HEK293 (cell line): ENCODE data around the gene PDE4A.

ENCODE experiments used
- CTCF ChIA-PET: fragments of 350-600 bp; formaldehyde crosslinking; extraction: SDS; loops from one replicate; lab custom pipeline; 2021; ENCODE audit warnings: antibody characterized with exemption; lab: Yijun Ruan, JAX
- POLR2A ChIA-PET: fragments of 300-600 bp; formaldehyde crosslinking; extraction: SDS; loops from one replicate; lab custom pipeline; 2020; ENCODE audit warnings: antibody characterized with exemption, inconsistent platforms; lab: Yijun Ruan, JAX
- H3K27ac ChIP-seq: fragments of 200-500 bp; sonication (Bioruptor generic); 2 replicates; pipeline ENCODE4 v1.5.1; 2014; ENCODE audit warnings: low read depth, low read length, control low read depth, inconsistent platforms; ENCODE audit errors: extremely low read depth
- H3K36me3 ChIP-seq, 2 experiments: fragments of 200-500 bp in 1 of 2; sonication (Bioruptor generic) in 1 of 2; 1 replicate in 1 of 2; 2 replicates in 1 of 2; pipeline ENCODE4 v1.5.1; 2014 to 2017; ENCODE audit warnings: inconsistent platforms in 2 of 2, low read length in 2 of 2; ENCODE audit not compliant: control insufficient read depth in 2 of 2, insufficient read depth in 1 of 2
- H3K4me1 ChIP-seq: fragments of 200-500 bp; sonication (Bioruptor generic); 2 replicates; pipeline ENCODE4 v1.5.1; 2014; ENCODE audit warnings: mild to moderate bottlenecking, low read length, inconsistent platforms; ENCODE audit not compliant: control insufficient read depth, insufficient read depth
- H3K4me3 ChIP-seq: 2 replicates; pipeline ENCODE4 v1.5.1; 2011; ENCODE audit warnings: low read depth, mild to moderate bottlenecking, control low read depth, low read length, moderate library complexity
- H3K9me3 ChIP-seq: fragments of 200-500 bp; sonication (Bioruptor generic); 2 replicates; pipeline ENCODE4 v1.5.1; 2014; ENCODE audit warnings: low read depth, low read length, inconsistent platforms; ENCODE audit not compliant: control insufficient read depth, insufficient read depth
- EGR2 ChIP-seq: fragments of 450-650 bp; formaldehyde crosslinking; IDR thresholded peaks from 2 replicates; pipeline ENCODE4 v1.5.1; 2016; ENCODE audit warnings: low read depth, missing biosample characterization, missing genetic modification characterization
- GLIS1 ChIP-seq: fragments of 450-650 bp; formaldehyde crosslinking; IDR thresholded peaks from 2 replicates; pipeline ENCODE4 v1.5.1; 2016; ENCODE audit warnings: missing biosample characterization, missing genetic modification characterization
- HOXD13 ChIP-seq: sonication (generic); formaldehyde crosslinking; IDR thresholded peaks from 2 replicates; pipeline ENCODE4 v1.8.0; 2022; ENCODE audit warnings: missing genetic modification reagents, borderline replicate concordance
- KLF1 ChIP-seq: fragments of 450-650 bp; formaldehyde crosslinking; IDR thresholded peaks from 2 replicates; pipeline ENCODE4 v1.5.1; 2016; ENCODE audit warnings: missing biosample characterization, missing genetic modification characterization
- KLF10 ChIP-seq: fragments of 450-650 bp; IDR thresholded peaks from 2 replicates; pipeline ENCODE4 v1.5.1; 2018; ENCODE audit warnings: missing biosample characterization, mild to moderate bottlenecking, missing genetic modification characterization
- KLF7 ChIP-seq: fragments of 450-650 bp; formaldehyde crosslinking; IDR thresholded peaks from 2 replicates; pipeline ENCODE4 v1.5.1; 2016; ENCODE audit warnings: missing biosample characterization, missing genetic modification characterization, borderline replicate concordance
- KLF8 ChIP-seq: fragments of 450-650 bp; formaldehyde crosslinking; IDR thresholded peaks from 2 replicates; pipeline ENCODE4 v1.5.1; 2016; ENCODE audit warnings: missing biosample characterization, missing genetic modification characterization
- SCRT1 ChIP-seq: fragments of 450-650 bp; formaldehyde crosslinking; IDR thresholded peaks from 2 replicates; pipeline ENCODE4 v1.5.1; 2016; ENCODE audit warnings: missing biosample characterization, missing genetic modification characterization, borderline replicate concordance
- SP3 ChIP-seq: fragments of 450-650 bp; formaldehyde crosslinking; IDR thresholded peaks from 2 replicates; pipeline ENCODE4 v1.5.1; 2016; ENCODE audit warnings: missing biosample characterization, missing genetic modification characterization
- ZBTB1 ChIP-seq: fragments of 450-650 bp; formaldehyde crosslinking; IDR thresholded peaks from 2 replicates; pipeline ENCODE4 v1.5.1; 2016; ENCODE audit warnings: missing biosample characterization, missing genetic modification characterization
- ZBTB7A ChIP-seq: fragments of 450-650 bp; formaldehyde crosslinking; IDR thresholded peaks from 2 replicates; pipeline ENCODE4 v1.5.1; 2016; ENCODE audit warnings: low read depth, missing biosample characterization, missing genetic modification characterization
- ZFHX2 ChIP-seq: fragments of 450-650 bp; formaldehyde crosslinking; conservative IDR thresholded peaks from 2 replicates; pipeline ENCODE4 v1.5.1; 2016; ENCODE audit warnings: missing biosample characterization, missing genetic modification characterization
- ZIC2 ChIP-seq: fragments of 450-650 bp; formaldehyde crosslinking; IDR thresholded peaks from 2 replicates; pipeline ENCODE4 v1.5.1; 2016; ENCODE audit warnings: missing biosample characterization, missing genetic modification characterization
- ZNF221 ChIP-seq: fragments of 450-650 bp; formaldehyde crosslinking; IDR thresholded peaks from 2 replicates; pipeline ENCODE4 v1.5.1; 2017; ENCODE audit warnings: missing biosample characterization, missing genetic modification characterization, borderline replicate concordance
- ZNF248 ChIP-seq: fragments of 450-650 bp; formaldehyde crosslinking; IDR thresholded peaks from 2 replicates; pipeline ENCODE4 v1.5.1; 2017; ENCODE audit warnings: missing biosample characterization, missing genetic modification characterization
- ZNF324 ChIP-seq: fragments of 450-650 bp; formaldehyde crosslinking; IDR thresholded peaks from 2 replicates; pipeline ENCODE4 v1.5.1; 2016; ENCODE audit warnings: missing biosample characterization, missing genetic modification characterization
- ZNF501 ChIP-seq: fragments of 450-650 bp; formaldehyde crosslinking; IDR thresholded peaks from 2 replicates; pipeline ENCODE4 v1.5.1; 2016; ENCODE audit warnings: missing biosample characterization, missing genetic modification characterization
- ZNF514 ChIP-seq: fragments of 450-650 bp; formaldehyde crosslinking; IDR thresholded peaks from 2 replicates; pipeline ENCODE4 v1.5.1; 2016; ENCODE audit warnings: missing biosample characterization, missing genetic modification characterization
- ZNF544 ChIP-seq: fragments of 450-650 bp; formaldehyde crosslinking; IDR thresholded peaks from 2 replicates; pipeline ENCODE4 v1.5.0; 2017; ENCODE audit warnings: missing biosample characterization, missing genetic modification characterization
- ZNF548 ChIP-seq: fragments of 450-650 bp; formaldehyde crosslinking; IDR thresholded peaks from 2 replicates; pipeline ENCODE4 v1.5.1; 2016; ENCODE audit warnings: missing biosample characterization, missing genetic modification characterization
- ZNF549 ChIP-seq: fragments of 450-650 bp; IDR thresholded peaks from 2 replicates; pipeline ENCODE4 v1.5.1; 2018; ENCODE audit warnings: missing biosample characterization, missing genetic modification characterization, mild to moderate bottlenecking, inconsistent platforms, moderate library complexity
- ZNF596 ChIP-seq: fragments of 450-650 bp; IDR thresholded peaks from 2 replicates; pipeline ENCODE4 v1.5.0; 2018; ENCODE audit warnings: missing biosample characterization, mild to moderate bottlenecking, missing genetic modification characterization, moderate library complexity
- ZNF623 ChIP-seq: fragments of 450-650 bp; formaldehyde crosslinking; IDR thresholded peaks from 2 replicates; pipeline ENCODE4 v1.5.1; 2016; ENCODE audit warnings: missing biosample characterization, missing genetic modification characterization
- ZSCAN16 ChIP-seq: fragments of 450-650 bp; formaldehyde crosslinking; IDR thresholded peaks from 2 replicates; pipeline ENCODE4 v1.5.1; 2016; ENCODE audit warnings: missing biosample characterization, missing genetic modification characterization
- TF ChIP-seq, protein P1 (sequence below): fragments of 450-650 bp; formaldehyde crosslinking; IDR thresholded peaks from 2 replicates; pipeline ENCODE4 v1.5.1; 2016; ENCODE audit warnings: missing biosample characterization, missing genetic modification characterization
- TF ChIP-seq, protein P2 (sequence below): fragments of 450-650 bp; formaldehyde crosslinking; IDR thresholded peaks from 2 replicates; pipeline ENCODE4 v1.5.1; 2016; ENCODE audit warnings: missing biosample characterization, missing genetic modification characterization
- TF ChIP-seq, protein P3 (sequence below): fragments of 450-650 bp; formaldehyde crosslinking; IDR thresholded peaks from 2 replicates; pipeline ENCODE4 v1.5.1; 2016; ENCODE audit warnings: missing biosample characterization, missing genetic modification characterization
- TF ChIP-seq, protein P4 (sequence below): fragments of 450-650 bp; formaldehyde crosslinking; IDR thresholded peaks from 2 replicates; pipeline ENCODE4 v1.5.1; 2016; ENCODE audit warnings: missing biosample characterization, missing genetic modification characterization

PDE4A gene

DNA sequence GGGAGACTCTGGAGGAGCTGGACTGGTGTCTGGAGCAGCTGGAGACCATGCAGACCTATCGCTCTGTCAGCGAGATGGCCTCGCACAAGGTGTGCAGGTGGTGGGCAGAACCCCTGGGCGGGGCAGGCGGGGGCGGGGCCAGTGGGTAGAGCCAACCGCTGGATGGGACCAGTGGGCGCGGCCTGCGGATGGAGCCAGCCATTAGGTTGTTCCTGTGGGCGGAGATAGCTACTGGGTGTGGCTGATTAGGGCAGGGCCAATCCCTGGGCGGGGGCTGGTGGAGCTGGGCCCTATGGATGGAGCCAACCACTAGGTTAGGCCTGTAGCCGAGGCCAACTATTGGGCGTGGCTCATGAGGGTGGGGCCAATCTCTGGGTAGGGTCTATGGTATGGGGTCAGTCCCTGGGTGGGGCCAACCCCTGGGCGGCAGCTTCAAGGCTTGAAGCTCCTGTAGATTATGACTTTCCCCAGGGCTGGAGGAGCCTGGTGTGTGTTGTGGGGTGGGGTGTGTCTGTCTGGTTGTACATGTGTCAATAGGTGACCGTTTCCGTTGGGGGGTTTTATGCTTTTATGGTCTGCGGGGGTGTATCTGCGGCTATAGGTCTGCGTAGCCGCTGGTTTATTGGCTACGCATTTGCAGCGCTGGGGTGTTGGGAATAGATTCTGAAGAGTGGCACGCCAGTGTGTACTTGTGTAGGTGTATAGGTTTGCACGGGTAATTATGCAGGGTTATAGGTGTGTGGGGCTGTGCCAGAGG is 30.7 kb downstream of the PDE4A start (continued):
- TF ChIP-seq, protein P1, sequence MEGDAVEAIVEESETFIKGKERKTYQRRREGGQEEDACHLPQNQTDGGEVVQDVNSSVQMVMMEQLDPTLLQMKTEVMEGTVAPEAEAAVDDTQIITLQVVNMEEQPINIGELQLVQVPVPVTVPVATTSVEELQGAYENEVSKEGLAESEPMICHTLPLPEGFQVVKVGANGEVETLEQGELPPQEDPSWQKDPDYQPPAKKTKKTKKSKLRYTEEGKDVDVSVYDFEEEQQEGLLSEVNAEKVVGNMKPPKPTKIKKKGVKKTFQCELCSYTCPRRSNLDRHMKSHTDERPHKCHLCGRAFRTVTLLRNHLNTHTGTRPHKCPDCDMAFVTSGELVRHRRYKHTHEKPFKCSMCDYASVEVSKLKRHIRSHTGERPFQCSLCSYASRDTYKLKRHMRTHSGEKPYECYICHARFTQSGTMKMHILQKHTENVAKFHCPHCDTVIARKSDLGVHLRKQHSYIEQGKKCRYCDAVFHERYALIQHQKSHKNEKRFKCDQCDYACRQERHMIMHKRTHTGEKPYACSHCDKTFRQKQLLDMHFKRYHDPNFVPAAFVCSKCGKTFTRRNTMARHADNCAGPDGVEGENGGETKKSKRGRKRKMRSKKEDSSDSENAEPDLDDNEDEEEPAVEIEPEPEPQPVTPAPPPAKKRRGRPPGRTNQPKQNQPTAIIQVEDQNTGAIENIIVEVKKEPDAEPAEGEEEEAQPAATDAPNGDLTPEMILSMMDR (tag by site-specific recombination): no peak
- TF ChIP-seq EGR2 (tag by site-specific recombination): peak; percentile 37; the same call in 1 of the 2 replicates
- TF ChIP-seq, protein P2, sequence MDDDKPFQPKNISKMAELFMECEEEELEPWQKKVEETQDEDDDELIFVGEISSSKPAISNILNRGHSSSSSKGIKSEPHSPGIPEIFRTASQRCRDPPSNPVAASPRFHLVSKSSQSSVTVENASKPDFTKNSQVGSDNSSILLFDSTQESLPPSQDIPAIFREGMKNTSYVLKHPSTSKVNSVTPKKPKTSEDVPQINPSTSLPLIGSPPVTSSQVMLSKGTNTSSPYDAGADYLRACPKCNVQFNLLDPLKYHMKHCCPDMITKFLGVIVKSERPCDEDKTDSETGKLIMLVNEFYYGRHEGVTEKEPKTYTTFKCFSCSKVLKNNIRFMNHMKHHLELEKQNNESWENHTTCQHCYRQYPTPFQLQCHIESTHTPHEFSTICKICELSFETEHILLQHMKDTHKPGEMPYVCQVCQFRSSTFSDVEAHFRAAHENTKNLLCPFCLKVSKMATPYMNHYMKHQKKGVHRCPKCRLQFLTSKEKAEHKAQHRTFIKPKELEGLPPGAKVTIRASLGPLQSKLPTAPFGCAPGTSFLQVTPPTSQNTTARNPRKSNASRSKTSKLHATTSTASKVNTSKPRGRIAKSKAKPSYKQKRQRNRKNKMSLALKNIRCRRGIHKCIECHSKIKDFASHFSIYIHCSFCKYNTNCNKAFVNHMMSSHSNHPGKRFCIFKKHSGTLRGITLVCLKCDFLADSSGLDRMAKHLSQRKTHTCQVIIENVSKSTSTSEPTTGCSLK (tag by site-specific recombination): no peak
- TF ChIP-seq KLF1 (tag by site-specific recombination): peak; percentile 99
- peak; percentile 84; the same call in 1 of the 2 replicates for TF ChIP-seq KLF10 (tag by site-specific recombination)
- no peak for TF ChIP-seq SCRT1 (tag by site-specific recombination)
- no peak for TF ChIP-seq ZBTB7A (tag by site-specific recombination)
- TF ChIP-seq ZBTB1 (tag by site-specific recombination): no peak
- no peak for TF ChIP-seq ZNF596 (tag by site-specific recombination)
- TF ChIP-seq ZNF248 (tag by site-specific recombination): no peak
- peak; percentile 39; the same call in 1 of the 2 replicates for TF ChIP-seq SP3 (tag by site-specific recombination)
- TF ChIP-seq HOXD13 (CRISPR knock-in tag): no peak
- TF ChIP-seq ZNF501 (tag by site-specific recombination): no peak
- no peak for TF ChIP-seq ZSCAN16 (tag by site-specific recombination)
- TF ChIP-seq KLF7 (tag by site-specific recombination): peak; percentile 33; the same call in 1 of the 2 replicates

DNA sequence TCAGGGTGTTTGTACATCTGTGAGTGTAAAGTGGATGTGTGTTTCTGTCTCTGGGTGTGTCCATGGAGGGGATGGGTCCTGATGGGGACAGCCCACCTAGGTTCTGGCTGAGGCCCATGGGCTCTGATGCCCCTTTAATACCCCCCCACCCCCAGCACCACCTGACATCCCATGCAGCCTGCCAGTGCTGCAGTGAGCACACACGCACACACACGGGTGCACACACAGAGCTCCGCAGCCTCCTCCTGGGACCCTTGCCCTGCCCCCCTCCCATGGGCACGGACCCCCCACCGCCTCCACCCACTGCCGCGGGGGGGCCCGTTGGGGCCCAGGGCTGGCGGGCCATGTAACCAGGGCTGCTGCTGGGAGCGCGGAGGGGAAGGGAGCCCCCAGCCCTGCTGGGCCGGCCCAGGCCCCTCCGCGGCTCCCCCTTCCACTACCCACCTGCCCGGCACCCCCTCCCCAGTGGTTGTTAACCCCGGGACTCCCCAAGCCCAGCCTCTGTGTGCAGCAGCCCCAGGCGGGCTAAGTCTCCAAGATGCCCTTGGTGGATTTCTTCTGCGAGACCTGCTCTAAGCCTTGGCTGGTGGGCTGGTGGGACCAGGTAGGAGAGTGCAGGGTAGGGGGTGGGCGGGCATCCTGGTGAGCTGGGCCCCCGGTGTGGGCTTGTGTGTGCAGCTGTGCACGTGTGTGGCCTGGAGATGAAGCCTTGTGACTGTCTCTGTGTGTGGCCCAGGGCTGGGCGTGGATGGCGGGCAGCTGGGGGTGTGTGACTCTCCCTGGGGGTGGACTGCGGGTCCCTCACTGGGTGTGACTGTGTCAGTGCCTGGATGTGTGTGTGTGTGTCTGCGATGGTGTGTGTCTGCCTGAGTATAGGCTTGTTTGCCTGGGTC is 32.6 kb downstream of the PDE4A start:
- no peak overlapping the region for H3K4me3 ChIP-seq
- ChIA-PET CTCF (no interaction called here), POLR2A (no interaction called here)
- peak; percentile 85 for TF ChIP-seq EGR2 (tag by site-specific recombination)
- TF ChIP-seq, protein P3, sequence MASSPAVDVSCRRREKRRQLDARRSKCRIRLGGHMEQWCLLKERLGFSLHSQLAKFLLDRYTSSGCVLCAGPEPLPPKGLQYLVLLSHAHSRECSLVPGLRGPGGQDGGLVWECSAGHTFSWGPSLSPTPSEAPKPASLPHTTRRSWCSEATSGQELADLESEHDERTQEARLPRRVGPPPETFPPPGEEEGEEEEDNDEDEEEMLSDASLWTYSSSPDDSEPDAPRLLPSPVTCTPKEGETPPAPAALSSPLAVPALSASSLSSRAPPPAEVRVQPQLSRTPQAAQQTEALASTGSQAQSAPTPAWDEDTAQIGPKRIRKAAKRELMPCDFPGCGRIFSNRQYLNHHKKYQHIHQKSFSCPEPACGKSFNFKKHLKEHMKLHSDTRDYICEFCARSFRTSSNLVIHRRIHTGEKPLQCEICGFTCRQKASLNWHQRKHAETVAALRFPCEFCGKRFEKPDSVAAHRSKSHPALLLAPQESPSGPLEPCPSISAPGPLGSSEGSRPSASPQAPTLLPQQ (tag by site-specific recombination): peak; percentile 59
- TF ChIP-seq KLF8 (tag by site-specific recombination): peak; percentile 34; the same call in 1 of the 2 replicates
- peak; percentile 82 for TF ChIP-seq KLF1 (tag by site-specific recombination)
- no peak for TF ChIP-seq ZNF548
- TF ChIP-seq ZNF221 (tag by site-specific recombination): no peak
- TF ChIP-seq ZFHX2 (tag by site-specific recombination): peak; percentile 86
- TF ChIP-seq ZSCAN16 (tag by site-specific recombination): no peak
- TF ChIP-seq ZNF544 (tag by site-specific recombination): no peak
- peak; percentile 99 for TF ChIP-seq GLIS1
- TF ChIP-seq ZNF549 (tag by site-specific recombination): no peak
- no peak for TF ChIP-seq ZNF324 (tag by site-specific recombination)
- no peak for TF ChIP-seq ZNF514 (tag by site-specific recombination)
- TF ChIP-seq, protein P4, sequence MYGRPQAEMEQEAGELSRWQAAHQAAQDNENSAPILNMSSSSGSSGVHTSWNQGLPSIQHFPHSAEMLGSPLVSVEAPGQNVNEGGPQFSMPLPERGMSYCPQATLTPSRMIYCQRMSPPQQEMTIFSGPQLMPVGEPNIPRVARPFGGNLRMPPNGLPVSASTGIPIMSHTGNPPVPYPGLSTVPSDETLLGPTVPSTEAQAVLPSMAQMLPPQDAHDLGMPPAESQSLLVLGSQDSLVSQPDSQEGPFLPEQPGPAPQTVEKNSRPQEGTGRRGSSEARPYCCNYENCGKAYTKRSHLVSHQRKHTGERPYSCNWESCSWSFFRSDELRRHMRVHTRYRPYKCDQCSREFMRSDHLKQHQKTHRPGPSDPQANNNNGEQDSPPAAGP: 0 out of 2 replicates have a peak, but pooled peaks have one; percentile 47
- peak; percentile 59 for TF ChIP-seq ZIC2 (tag by site-specific recombination)
- TF ChIP-seq ZNF623 (tag by site-specific recombination): no peak
- H3K9me3 ChIP-seq: no peaks in the 10 kb centered on the region
- H3K36me3 ChIP-seq: no peaks in the 10 kb centered on the region
- H3K4me1 ChIP-seq: no peaks in the 10 kb centered on the region
- H3K27ac ChIP-seq: no peak overlapping the region
